NCI-H526 treated with DMSO at 0.1 percent for 48 hours (cell line): Measurements from ENCODE around the gene WDR59.
"Not testable (repeated sequence)": the region's sequence is repeated elsewhere in the genome, so short reads cannot be mapped to it uniquely, and the experiment has no call there.

Experiments
- DNase-seq: peaks from one replicate; lab custom pipeline; 2025; lab: John Stamatoyannopoulos, UW

Gene WDR59

DNA sequence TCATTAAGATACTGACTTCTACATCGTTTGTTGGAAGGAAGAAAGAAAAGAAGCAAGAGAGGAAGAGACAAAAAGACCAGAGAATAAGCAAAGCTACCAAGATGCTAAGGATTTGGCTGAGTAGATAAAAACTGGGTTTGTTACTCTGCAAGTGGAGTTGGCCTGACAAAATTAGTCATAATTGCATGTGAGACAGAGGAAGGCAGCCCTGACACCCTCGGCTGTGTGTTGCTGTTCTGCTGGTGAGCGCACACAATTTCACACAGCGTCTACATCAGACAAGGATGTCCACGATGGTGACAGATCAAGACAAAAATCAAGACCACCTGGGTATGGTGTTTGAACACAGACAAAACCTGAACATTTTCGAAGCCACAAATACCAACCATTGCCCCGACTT lies 134.9 kb downstream of the WDR59 start:
- no peak for DNase-seq

DNA sequence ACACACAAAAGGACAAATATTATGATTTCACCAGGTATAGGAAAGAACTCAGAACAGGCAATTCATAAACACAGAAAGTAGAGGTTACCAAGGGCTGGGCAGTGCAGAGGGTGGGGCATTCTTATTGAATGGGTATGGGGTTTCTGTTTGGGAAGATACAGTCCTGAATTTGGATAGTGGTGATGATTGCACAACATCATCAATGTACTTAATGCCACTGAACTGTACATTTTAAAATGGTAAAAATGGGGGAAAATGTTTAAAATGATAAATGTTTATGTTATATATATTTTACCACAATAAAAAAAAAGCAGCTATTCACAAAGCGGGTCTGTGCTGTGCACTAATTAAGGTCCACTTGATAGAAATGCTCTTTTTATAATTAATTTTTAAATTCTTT lies 137.7 kb downstream of the WDR59 start:
- DNase-seq, result no peak

DNA sequence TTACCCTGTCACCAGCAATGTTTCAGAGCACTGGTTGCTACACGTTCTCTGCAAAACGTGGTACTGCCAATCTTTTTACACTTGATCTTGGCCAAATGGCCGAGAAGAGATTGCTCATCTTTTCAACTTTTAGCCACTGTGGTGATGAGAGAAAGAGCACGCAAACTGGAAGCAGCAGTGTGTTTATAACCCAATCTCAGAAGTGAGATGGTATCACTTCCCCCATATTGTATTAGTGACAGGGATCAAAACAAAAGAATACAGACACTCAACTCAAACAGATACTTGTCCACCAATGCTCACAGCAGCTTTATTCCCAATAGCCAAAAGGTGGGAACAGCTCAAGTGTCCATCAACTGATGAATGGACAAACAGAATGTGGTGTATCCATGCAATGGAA lies 138.2 kb downstream of the WDR59 start:
- no peak for DNase-seq

DNA sequence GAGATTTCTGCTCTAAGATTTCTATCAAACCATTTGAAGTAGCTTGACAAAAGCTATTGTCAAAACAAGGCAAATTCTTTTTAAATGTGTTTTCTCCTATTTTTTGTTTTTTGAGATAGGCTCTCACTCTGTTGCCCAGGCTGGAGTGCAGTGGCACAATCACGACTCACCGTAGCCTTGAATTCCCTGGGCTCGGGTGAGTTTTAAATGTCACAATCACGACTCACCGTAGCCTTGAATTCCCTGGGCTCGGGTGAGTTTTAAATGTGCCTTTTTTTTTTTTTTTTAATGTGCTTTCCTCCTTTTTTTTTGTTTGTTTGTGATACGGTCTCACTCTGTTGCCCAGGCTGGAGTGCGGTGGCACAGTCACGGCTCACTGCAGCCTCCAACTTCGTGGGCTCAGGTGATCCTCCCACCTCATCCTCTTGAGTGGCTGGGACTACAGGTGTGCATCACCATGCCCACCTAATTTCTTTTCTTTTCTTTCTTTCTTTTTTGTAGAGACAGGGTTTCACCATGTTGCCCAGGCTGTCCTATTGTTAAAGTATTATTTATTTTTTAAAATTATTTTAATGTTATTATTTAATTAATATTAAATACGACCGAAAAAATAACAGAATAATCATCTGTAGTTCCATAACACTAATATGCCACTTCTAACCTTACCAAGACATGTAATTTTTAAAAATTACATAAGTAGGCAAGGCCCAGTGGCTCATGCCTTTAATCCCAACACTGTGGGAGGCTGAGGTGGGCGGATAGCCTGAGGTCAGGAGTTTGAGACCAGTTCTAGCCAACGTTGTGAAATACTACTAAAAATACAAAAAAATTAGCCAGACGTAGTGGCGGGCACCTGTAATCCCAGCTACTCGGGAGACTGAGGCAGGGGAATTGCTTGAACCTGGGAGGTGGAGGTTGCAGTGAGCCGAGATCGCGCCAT lies 140.6 kb downstream of the WDR59 start:
- DNase-seq, result no peak

DNA sequence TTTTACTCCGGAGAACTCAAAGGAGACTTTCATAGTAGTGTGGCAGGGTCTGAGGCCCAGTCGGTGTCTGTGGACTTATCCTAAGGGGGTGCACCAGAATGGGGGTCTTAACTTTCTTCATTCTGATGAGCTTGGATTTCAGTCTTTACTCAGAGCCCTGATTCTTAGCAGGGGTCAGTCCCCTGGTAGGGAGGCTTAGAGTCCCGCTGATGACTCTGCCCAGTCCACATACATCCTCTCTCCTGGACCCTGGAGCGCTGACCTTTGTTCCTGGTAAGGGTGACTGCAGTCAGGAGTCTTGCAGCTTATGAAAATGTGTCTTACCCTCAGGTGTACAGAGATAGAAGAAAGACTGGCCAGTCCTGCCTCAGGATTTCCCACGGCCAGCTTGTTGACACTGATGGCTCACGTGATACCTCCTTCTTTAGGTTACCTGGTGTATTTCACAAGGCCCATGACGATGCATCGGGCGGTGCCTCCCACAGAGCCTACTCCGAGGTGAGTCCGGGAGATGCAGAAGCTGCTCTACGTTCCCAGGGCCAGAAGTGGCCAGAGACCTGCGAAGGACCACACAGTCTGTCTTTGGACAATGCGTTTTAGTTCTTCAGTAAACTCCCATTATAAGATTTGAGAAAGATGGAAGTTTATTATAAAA lies 141.4 kb downstream of the WDR59 start:
- not testable (repeated sequence) for DNase-seq

DNA sequence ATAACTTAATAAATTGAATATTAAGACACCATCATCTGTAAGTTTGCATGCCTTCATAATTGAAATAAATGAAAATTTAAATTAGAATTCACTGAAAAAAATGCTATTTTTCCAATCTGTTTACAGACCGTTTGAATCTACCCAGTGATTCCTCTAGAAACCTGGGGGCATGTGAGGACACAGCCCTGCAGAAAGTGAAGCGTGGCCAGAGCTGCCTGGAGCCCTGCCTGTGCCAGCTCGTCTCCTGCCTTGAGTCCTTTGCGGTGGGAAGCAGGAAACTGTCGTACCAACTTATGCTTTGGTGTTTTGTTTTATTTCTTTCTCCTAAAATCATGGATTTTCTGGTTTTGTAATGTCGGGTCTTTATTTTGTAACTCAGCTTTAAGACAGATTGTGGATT lies 142.5 kb downstream of the WDR59 start:
- DNase-seq, result no peak

DNA sequence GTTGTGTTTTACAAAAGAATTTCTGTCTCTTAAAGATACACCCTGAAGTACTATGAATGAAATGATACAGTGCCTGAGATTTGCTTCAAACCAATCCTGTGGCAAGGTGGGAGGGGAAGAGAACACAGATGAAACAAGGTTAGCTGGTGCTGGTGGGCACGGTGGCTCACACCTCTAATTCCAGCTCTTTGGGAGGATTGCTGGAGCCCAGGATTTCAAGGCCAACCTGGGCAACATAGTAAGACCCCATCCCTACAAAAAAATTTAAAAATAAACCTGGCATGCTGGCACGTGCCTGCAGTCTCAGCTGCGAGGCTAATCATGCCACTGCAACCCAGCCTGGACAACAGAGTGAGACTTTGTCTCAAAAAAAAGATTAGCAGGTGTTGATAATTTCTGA lies 143.0 kb downstream of the WDR59 start:
- DNase-seq, result no peak

DNA sequence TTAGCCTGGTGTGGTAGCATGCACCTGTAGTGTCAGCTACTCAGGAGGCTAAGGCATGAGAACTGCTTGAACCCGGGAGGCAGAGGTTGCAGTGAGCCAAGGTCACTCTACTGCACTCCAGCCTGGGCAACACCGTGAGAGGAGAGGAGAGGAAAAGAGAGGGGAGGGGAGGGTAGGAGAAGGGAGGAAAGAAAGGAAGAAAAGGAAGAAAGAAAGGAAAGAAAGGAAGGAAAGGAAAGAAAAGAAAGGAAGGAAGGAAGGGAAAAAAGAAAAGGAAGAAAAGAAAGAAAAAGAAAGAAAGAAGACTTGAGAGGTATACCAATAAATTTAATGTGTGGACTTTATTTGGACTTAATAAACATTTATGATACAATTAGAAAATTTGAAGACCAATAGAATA lies 143.5 kb downstream of the WDR59 start:
- no peak for DNase-seq

DNA sequence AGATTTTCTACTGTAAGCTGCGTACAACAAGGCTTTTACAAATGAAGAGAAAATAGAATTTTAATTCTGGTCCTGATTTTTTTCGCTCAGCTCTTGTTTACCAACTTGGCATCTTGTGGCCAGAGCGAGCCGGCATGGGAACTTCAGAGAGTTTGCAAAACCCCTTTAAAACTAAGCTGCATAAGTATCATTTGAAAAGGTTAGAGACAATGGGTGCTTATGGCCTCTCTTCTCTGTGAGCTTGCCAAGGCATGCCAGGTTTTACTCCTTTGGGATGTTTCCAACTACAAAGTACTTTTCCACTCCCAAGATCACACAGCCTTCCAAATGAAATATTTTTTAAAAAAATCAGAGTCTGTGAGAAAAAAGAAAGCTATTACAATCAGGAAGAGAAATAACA lies 147.9 kb downstream of the WDR59 start:
- DNase-seq, result no peak

DNA sequence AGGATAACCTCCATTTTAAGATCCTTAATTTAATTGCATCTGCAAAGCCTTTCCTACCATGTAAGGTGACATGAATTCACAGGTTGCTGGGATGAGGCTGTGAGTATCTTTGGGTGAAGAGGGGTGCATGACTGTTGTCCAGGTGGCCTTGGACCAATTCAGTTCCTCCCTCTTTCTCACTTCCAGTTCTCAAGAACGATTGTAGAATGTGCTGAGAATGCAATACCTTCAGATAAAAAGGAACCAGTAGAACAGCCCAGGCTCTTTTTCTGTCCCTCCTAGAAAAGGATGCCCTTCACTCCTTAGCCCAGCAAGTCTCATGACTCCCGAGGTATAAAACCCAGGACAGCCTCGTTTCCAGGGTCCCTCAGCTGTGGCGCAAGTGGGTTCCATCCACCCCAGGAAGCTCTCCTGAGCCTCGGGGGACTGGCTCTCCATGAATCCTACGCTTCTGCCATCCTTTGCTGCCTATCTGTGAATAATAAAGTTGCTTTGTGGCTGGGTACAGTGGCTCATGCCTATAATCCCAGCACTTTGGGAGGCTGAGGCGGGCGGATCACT lies 148.7 kb downstream of the WDR59 start:
- DNase-seq, result no peak

DNA sequence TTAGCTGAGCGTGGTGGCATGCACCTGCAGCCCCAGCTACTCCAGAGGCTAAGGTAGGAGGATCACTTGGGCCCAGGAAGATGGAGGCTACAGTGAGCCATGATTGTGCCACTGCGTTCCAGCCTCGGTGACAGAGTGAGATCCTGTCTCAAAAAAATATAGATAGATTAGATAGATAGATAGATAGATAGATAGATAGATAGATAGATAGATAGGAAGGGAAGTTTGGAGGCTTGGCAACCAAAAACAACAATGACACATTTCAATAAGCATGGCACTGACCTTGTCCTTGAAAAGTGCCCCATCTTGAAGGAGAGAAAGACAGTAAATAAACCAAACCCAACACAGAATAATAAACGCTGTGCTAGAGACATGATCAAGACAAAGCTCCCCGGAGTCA lies 152.7 kb downstream of the WDR59 start:
- no peak for DNase-seq

DNA sequence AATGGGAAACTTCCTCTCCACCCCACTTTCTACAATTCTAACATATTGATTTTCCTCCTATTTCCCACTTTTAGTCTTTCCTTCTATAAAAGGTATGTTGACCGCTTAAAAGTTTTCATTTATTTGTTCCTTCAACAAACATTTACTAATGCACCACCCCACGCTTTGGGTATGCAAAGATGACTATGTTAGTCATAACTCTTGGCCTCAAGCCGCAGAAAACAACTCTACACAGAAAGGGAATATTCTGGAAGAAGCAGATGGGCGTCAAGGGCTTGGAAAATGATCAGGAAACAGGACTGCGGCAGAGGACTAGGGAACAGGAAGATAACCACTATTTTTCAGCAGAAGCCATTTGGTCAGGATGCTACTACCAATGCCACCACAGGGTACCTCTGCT lies 153.5 kb downstream of the WDR59 start:
- DNase-seq, result no peak

DNA sequence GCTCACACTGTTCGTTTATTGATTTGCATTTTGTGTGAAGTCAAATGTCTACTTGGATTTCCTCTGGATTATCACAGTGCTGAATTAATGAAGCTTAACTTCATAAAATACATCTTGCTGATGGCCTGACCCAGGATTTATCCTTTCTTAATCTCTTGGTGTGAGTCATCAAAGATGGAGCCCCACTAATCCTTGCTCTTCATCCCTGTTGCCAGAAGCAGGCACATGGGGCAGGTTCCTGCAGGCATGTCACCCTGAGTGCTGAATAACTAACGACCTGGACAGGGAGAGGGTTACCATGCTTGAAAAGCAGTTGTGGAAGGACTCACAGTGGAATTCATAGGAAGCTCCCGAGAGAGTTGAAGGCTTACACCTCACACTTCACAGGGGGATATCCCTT lies 154.3 kb downstream of the WDR59 start:
- no peak for DNase-seq

DNA sequence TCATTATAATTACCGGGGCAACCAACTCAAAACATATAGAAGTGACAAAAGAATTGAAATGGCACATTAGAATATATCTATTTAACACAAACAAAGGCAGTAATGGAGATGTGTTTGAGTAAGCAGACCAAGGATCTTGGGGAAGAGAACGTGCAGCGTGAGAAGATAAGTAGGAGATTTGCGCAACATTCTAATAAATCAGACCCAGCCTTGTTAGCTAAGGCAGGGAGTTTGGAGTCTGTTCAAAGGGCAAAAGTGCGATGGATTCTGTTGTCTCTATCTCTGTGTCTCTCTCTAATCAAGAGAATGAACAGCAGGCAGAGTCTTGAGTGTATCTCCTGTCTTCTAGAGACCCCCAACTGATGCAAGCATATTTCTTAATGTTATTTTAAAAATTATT lies 155.3 kb downstream of the WDR59 start:
- DNase-seq, result no peak

DNA sequence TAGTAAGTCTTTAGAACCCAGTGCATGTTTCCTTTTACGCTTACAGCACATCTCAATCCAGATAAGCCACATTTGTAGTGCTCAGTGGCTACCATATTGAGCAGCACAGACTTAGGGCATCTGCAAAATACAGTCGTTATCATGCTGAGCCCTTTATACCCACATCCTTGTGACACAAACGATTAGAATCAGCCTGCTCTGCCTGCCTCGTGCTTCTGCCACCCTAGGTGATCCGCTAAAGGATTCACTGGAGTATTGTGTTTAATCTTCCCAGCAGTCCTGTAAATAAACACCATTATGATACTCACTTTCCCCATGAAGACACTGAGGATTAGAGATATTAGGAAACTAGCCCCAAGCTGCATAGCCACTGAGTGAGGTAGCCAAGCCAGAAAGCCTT lies 159.0 kb downstream of the WDR59 start:
- DNase-seq, result no peak

DNA sequence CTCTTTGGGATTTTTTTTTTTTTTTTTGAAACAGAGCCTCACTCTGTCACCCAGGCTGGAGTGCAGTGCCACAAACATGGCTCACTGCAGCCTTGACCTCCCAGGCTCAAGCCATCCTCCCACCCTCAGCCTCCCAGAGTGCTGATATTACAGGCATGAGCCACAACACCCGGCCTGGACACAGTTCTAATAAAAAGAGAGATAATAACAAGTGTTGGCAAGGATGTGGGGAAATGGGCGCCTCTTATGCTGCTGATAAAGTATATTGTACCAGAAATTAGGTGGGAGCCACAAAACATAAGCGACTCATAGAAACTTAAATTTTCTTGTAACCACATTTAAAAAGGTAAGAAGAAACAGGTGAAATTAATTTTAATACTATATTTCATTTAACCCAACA lies 159.9 kb downstream of the WDR59 start:
- no peak for DNase-seq
